K562 (cell line): ENCODE results near the gene WLS. TPM values are rescaled to one million over a fixed set of nuclear protein-coding genes. Genes with fewer than 3 reads are reported as not detected.

Experiments used
- DIDO1 ChIP-seq: fragments of 450-650 bp; IDR thresholded peaks from 2 replicates; pipeline ENCODE4 v1.6.1; 2016; ENCODE audit warnings: low read depth, missing biosample characterization, missing genetic modification characterization
- ELF4 ChIP-seq: fragments of 450-650 bp; formaldehyde crosslinking; IDR thresholded peaks from 2 replicates; pipeline ENCODE4 v1.4.0; 2022; ENCODE audit warnings: missing genetic modification characterization
- MAFK ChIP-seq: IDR thresholded peaks from 2 replicates; pipeline ENCODE4 v1.6.1; 2011; ENCODE audit warnings: low read length, improper control_type of control experiment
- MCM2 ChIP-seq: fragments of 450-650 bp; IDR thresholded peaks from 2 replicates; pipeline ENCODE4 v1.6.1; 2017; ENCODE audit warnings: low read depth, mild to moderate bottlenecking
- REST ChIP-seq, 2 experiments: fragments of 450-650 bp; formaldehyde crosslinking in 1 of 2; IDR thresholded peaks; 2 replicates each; pipeline versions ENCODE4 v1.4.0 to v1.6.1; 2014 to 2020; ENCODE audit warnings: mild to moderate bottlenecking in 2 of 2, borderline replicate concordance in 1 of 2, low read depth in 1 of 2
- TEAD4 ChIP-seq, 2 experiments: sonication (generic) in 1 of 2; formaldehyde crosslinking in 1 of 2; IDR thresholded peaks; 2 replicates each; pipeline versions ENCODE4 v1.6.1 to v1.8.0; 2012 to 2022; ENCODE audit warnings: borderline replicate concordance in 1 of 2, inconsistent platforms in 1 of 2, low read length in 1 of 2, mild to moderate bottlenecking in 1 of 2, missing genetic modification reagents in 1 of 2
- ZBTB8A ChIP-seq: fragments of 450-650 bp; IDR thresholded peaks from 2 replicates; pipeline ENCODE4 v1.6.1; 2018; ENCODE audit warnings: mild to moderate bottlenecking, moderate library complexity; ENCODE audit not compliant: partially characterized antibody
- ZFX ChIP-seq: sonication (generic); formaldehyde crosslinking; IDR thresholded peaks from 2 replicates; pipeline ENCODE4 v1.8.0; 2022; ENCODE audit warnings: mild to moderate bottlenecking, missing genetic modification reagents, moderate library complexity
- ZNF165 ChIP-seq: fragments of 250-450 bp; sonication (Bioruptor Pico); IDR thresholded peaks from 2 replicates; pipeline ENCODE4 v1.4.0; 2020; ENCODE audit warnings: borderline replicate concordance
- ZNF316 ChIP-seq: fragments of 450-650 bp; IDR thresholded peaks from 2 replicates; pipeline ENCODE4 v1.6.1; 2016
- ZNF79 ChIP-seq: fragments of 250-450 bp; sonication (Bioruptor Pico); IDR thresholded peaks from 2 replicates; pipeline ENCODE4 v1.4.0; 2020; ENCODE audit warnings: low read depth, mild to moderate bottlenecking, moderate library complexity
- polyA plus RNA-seq, 8 experiments: library from polyadenylated mRNA; depleted of rRNA in 4 of 8; stranded (reverse) in 5 of 8; unstranded in 3 of 8; fragments of >200 nt; fragmentation: Nextera tagmentation in 2 of 8; fragmentation: Illumina TruSeq in 1 of 8; extraction: Ambion mirVana in 2 of 8; extraction: Trizol in 1 of 8; gene quantifications; 2 replicates each; pipeline versions ENCODE4 v1.2.1 to v1.2.3, GENCODE V29; 2011 to 2014; ENCODE audit warnings: inconsistent platforms in 1 of 8, missing spikeins in 1 of 8
- total RNA-seq, 7 experiments: library from RNA; depleted of rRNA in 6 of 7; stranded (reverse); fragments of >200 nt in 6 of 7; fragmentation: Illumina TruSeq in 2 of 7; extraction: Trizol in 2 of 7; gene quantifications; 2 replicates each; pipeline versions ENCODE4 v1.2.1 to v1.2.3, GENCODE V29; 2011 to 2021; ENCODE audit warnings: low replicate concordance in 1 of 7

Gene WLS
- total and polyA plus RNA-seq, 9 of the 15 experiments (the other 6 are each of a cell fraction or from before 2014, with no cell fraction given) = 0.47 TPM; not detected in 8

GRCh38 chr1:68196676-68197075 lies 35.6 kb downstream of the WLS start (continued):
- no peak for TF ChIP-seq REST (IDR thresholded peaks at IDR 0.05; ENCODE audit: borderline replicate concordance)
- no peak for TF ChIP-seq REST (CRISPR knock-in tag; IDR thresholded peaks at IDR 0.05; ENCODE audit: low read depth)
- no peak for TF ChIP-seq ZNF79 (CRISPR knock-in tag)
- TF ChIP-seq ZBTB8A = no peak
- TF ChIP-seq MAFK = peak; percentile 45
- no peak for TF ChIP-seq ELF4 (CRISPR knock-in tag)
- no peak for TF ChIP-seq TEAD4 (IDR thresholded peaks at IDR 0.05; ENCODE audit: low read length)
- no peak for TF ChIP-seq TEAD4 (CRISPR knock-in tag; IDR thresholded peaks at IDR 0.05; ENCODE audit: borderline replicate concordance)
- TF ChIP-seq ZNF316 = peak; percentile 69
- no peak for TF ChIP-seq ZNF165 (CRISPR knock-in tag)
- no peak for TF ChIP-seq ZFX (CRISPR knock-in tag)
- TF ChIP-seq MCM2 = no peak
- no peak for TF ChIP-seq DIDO1 (tag)
